GM21825 (cell line): ENCODE measurements around the gene DOCK8.

Experiments used
- ATAC-seq: cut with Tn5 transposase; IDR thresholded peaks from one replicate; pipeline ENCODE4 v1.9.1; 2021; ENCODE audit warnings: mild to moderate bottlenecking, moderate library complexity; ENCODE audit not compliant: unreplicated experiment

Gene DOCK8

GRCh38 chr9:265209-265870 lies 50.7 kb downstream of the DOCK8 start:
- ATAC-seq = no peak

DNA sequence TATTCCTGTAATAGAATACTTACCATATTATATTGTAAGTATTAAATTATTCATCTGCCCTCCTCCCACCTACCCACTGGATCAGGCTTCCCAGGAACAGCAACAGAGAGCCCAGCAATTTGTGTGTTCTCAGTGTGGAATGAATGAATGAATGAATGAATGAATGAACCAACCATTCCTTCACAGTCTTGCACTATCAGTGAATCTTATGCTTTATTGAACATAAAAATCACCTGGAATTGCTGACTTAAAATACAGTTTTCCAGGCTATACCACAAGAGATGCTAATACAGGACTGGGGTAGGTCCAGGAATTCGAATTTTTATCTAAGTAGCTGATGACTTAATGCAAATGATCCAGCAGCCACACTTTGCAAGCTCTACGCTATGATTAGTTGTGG lies 51.6 kb downstream of the DOCK8 start:
- no peak for ATAC-seq

GRCh38 chr9:268616-269015 lies 54.0 kb downstream of the DOCK8 start:
- ATAC-seq = no peak

DNA sequence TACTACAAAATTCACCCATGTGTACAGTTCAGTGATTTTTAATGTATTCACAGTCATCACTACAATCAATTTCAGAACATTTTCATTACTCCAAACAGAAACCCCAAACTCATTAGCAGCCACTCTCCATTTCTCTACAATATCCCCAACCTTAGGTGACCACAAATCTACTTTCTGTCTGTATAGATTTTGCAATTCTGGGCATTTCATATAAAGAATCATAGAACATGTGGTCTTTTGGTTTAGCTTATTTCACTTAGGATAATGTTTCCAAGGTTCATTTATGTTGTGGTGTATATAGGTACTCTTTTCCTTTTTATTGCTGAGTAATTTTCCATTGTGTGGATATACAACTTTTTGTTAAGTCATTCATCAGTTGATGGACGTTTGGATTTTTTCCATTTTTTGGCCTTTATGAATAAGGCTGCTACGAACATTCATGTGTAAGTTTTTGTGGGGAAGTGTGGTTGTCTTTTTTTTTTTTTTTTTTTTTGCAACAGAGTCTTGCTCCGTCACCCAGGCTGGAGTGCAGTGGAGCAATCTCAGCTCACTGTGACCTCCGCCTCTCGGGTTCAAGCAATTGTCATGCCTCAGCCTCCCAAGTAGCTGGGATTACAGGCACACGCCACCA lies 54.5 kb downstream of the DOCK8 start:
- ATAC-seq = no peak

GRCh38 chr9:270657-271237 lies 56.1 kb downstream of the DOCK8 start:
- ATAC-seq = no peak

DNA sequence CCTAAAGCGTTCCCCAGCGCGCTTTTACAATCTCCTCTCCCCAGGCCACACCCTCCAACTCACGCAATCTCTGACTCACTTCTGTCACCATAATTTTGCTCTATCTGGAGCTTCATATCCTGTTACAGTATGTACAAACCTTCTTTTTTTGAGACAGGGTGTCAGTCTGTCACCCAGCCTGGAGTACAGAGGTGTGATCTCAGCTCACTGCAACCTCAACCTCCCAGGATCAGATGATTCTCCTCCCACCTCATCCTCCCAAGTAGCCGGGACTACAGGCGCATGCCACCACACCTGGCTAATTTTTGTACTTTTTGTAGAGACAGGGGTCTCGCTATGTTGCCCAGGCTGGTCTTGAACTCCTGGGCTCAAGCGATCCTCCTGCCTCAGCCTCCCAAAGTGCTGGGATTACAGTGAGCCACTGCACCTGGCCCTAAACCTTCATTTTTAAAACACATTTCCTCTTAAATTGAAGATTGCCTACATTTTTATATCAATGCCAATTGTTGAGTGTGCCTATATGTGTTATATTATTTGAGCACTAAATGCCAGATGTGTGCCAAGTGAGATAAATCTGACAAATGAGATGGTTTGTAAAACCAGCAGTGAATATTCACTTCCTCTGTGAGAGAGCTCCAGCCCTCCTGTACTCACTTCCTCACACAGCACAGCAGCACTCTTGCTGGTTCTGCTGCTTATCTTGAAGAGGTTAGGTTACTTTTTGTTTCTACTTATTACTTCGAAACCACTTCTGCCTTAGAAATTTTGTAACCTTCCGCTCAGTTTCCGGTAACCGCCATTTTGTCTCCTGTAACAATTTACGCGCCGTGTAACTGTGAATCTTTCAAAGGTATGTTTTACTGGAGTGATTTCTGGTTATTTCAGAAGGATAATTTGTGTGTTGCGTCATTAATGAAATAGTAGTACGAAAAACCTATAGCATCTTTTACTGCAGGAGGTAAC lies 57.9 kb downstream of the DOCK8 start:
- peak; percentile 93 for ATAC-seq

DNA sequence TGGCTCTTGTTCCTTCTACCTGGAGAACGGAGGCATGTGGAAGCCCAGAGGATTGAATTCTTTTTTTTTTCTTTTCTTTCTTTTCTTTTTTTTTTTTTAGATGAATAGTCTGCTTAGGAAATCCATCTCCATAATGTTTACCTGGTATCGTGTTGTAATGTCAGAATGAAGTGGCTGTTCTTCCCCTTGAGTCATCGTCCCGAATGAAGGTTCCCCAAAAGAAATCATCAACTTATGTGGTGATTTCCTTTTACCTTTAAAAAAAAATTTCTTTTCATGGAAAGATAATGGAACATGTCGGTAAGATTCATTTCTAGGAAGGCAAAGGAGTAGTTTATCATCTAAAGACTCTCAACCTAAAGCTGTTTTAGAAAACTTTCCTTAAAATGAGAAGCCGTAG lies 59.7 kb downstream of the DOCK8 start:
- ATAC-seq = no peak

DNA sequence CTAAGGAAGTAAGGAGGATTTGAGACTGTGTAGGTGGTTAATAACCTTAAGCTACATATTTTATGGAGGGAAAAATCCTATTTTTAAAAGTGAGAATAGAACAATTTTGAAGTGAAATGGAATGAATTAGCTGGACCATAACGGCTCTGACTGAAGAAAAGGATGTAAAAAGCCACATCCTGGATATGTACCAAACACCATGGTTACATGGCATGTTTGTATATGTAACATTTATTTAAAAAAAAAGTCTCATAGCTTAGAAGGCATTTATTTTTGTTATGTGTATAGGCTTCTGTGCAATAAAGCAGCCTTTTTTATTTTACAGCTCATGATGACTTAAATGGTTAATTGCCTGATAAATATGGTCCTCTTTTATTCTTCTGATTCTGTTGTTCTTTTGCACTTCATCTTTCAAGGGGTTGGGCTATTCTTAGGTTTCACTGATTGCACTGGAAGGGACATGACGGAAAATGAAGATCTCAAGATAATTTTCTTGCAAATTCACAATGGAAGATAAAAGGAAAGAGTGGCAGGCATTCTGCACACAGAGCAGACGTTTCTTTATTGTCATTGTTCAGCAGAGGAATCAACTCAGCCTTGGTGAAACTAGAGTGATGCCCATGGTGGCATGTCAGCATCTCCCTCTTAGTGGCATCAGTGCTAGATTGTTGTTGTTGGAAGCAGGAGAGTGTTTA lies 63.1 kb downstream of the DOCK8 start:
- no peak for ATAC-seq

- peak; percentile 46 for ATAC-seq
Measured at GRCh38 chr9:278651-279050, 64.0 kb downstream of the DOCK8 start.

GRCh38 chr9:279674-280073 lies 65.0 kb downstream of the DOCK8 start:
- no peak for ATAC-seq

DNA sequence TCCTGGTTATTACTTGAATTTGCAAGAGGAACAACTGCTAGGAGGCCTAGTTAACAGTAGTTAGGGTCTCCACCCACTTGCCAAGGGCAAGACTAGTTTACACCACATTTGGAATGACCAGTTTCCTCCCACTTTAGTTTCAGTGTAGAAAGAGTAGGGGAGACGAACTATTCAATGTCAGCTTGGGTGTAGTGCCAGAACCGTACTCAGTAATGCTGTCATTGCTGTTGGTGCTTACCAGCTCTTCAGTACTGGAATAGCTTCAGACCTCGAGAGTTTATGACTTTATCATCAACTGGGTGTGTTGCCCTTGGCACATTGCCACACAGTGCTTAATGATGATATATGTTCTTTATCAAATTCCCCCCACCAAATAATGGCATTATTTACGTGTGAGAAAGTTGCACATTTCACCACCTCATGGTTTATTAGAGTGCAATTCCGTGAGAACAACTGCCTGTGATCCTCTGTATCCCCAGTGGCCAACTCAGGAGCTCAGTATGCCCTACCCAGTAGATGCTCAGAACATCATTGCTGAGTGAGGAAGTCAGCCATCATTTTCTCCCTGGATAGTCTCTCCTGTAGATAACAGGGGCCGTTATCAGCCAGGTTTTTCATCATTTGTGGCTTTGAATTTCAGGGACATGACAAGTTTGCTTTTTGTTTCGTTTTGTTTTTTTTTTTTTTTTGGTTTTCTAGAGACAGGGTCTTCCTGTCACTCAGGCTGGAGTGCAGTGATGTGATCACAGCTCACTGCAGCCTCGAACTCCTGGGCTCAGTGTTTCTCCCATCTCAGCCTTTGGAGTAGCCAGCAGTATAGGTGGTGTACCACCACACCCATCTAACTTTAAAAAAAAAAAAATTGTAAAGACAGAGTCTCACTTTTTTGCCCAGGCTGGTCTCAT lies 67.3 kb downstream of the DOCK8 start:
- no peak for ATAC-seq

- no peak for ATAC-seq
Measured at GRCh38 chr9:286071-286740, 71.5 kb downstream of the DOCK8 start.

GRCh38 chr9:289121-289520 lies 74.5 kb downstream of the DOCK8 start:
- ATAC-seq = no peak

DNA sequence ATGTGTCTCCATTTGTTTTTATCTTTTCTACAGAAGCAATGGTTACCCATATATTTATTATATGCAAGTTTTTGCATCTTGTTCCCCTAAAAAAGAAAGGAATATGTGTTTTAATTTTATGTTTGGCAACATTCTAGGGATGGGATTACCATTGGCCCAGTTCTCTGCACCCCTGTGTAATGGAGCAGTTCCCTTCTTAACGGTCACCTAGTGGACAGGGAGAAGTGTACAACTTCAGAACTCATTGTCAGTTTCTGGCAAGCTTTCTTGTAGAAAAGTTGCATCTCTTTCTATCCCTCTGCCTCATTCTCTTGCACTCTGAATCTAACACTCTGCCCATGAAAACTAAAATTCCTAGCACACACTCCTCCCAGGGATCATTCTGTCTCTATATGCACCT lies 78.2 kb downstream of the DOCK8 start:
- ATAC-seq = no peak

- ATAC-seq = no peak
Measured at GRCh38 chr9:295576-295975, 80.9 kb downstream of the DOCK8 start.

GRCh38 chr9:296411-296810 lies 81.7 kb downstream of the DOCK8 start:
- no peak for ATAC-seq

DNA sequence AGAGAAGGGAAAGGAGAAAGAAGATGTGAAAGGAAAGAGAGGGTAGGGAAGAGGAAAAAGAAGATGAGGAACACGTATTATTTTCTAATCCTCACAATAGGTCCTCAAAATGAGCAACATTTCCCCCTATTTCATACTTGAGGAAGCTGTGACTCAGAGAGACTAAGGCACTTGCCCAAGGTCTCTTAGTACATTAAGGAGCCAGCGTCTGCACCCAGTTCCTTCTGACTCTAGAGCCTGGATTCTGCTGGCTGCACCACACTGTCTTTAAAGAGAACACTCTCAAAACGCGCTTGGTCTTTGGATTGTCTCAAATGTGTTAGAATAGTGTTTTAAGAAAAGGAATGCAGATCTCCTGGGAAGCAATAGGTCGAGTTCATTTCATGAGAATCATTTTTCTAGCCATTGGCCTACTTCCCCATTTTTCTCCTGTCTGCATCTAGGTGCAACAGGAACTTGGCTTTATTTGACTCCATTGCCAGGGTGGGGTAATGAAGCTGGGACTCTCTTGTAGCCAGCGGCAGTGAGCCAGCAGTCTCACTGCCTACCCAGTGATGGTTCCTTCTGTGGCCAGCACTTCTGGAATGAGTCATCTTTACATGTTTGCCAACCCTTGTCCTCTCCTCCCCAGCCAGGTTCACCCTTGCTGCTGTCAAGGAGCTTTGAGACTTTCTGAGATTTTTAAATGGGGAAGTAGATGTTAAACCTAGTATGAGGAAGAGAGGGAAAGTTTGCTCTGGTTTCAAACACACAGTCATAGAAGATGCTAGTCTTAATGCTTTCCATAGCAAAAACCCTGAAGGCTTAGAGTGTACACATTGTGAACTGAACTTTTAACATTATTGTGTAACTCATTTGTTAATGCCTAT lies 82.7 kb downstream of the DOCK8 start:
- ATAC-seq = peak; percentile 99

DNA sequence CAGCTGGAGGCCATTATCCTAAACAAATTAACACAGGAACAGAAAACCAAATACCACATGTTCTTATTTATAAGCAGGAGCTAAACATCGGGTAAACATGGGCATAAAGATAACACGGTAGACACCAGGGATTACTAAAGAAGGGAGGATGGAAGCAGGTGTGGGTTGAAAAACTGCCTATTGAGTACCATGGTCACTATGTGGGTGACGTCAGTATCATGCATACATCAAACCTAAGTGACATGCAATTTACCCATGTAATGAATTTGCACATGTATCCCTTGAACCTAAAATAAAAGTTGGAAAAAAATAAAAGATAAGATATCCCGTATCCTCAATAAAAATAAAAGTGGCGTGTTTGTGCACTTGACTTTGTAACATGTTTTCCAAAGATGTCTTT lies 88.8 kb downstream of the DOCK8 start:
- ATAC-seq = no peak
